HEK293 (cell line): ENCODE results near the gene FHIT.

Source experiments
- CTCF ChIA-PET: fragments of 350-600 bp; formaldehyde crosslinking; extraction: SDS; loops from one replicate; lab custom pipeline; 2021; ENCODE audit warnings: antibody characterized with exemption; lab: Yijun Ruan, JAX
- POLR2A ChIA-PET: fragments of 300-600 bp; formaldehyde crosslinking; extraction: SDS; loops from one replicate; lab custom pipeline; 2020; ENCODE audit warnings: antibody characterized with exemption, inconsistent platforms; lab: Yijun Ruan, JAX
- H3K27ac ChIP-seq: fragments of 200-500 bp; sonication (Bioruptor generic); 2 replicates; pipeline ENCODE4 v1.5.1; 2014; ENCODE audit warnings: low read depth, low read length, control low read depth, inconsistent platforms; ENCODE audit errors: extremely low read depth
- H3K36me3 ChIP-seq, 2 experiments: fragments of 200-500 bp in 1 of 2; sonication (Bioruptor generic) in 1 of 2; 1 replicate in 1 of 2; 2 replicates in 1 of 2; pipeline ENCODE4 v1.5.1; 2014 to 2017; ENCODE audit warnings: inconsistent platforms in 2 of 2, low read length in 2 of 2; ENCODE audit not compliant: control insufficient read depth in 2 of 2, insufficient read depth in 1 of 2
- H3K4me1 ChIP-seq: fragments of 200-500 bp; sonication (Bioruptor generic); 2 replicates; pipeline ENCODE4 v1.5.1; 2014; ENCODE audit warnings: mild to moderate bottlenecking, low read length, inconsistent platforms; ENCODE audit not compliant: control insufficient read depth, insufficient read depth
- H3K4me3 ChIP-seq: 2 replicates; pipeline ENCODE4 v1.5.1; 2011; ENCODE audit warnings: low read depth, mild to moderate bottlenecking, control low read depth, low read length, moderate library complexity
- H3K9me3 ChIP-seq: fragments of 200-500 bp; sonication (Bioruptor generic); 2 replicates; pipeline ENCODE4 v1.5.1; 2014; ENCODE audit warnings: low read depth, low read length, inconsistent platforms; ENCODE audit not compliant: control insufficient read depth, insufficient read depth
- GLI4 ChIP-seq: fragments of 450-650 bp; formaldehyde crosslinking; IDR thresholded peaks from 2 replicates; pipeline ENCODE4 v1.5.1; 2016; ENCODE audit warnings: missing biosample characterization, missing genetic modification characterization
- MEIS1 ChIP-seq: sonication (generic); formaldehyde crosslinking; IDR thresholded peaks from 2 replicates; pipeline ENCODE4 v1.8.1; 2022; ENCODE audit warnings: missing genetic modification reagents, mild to moderate bottlenecking, borderline replicate concordance
- RBAK ChIP-seq: fragments of 450-650 bp; formaldehyde crosslinking; IDR thresholded peaks from 2 replicates; pipeline ENCODE4 v1.5.1; 2016; ENCODE audit warnings: missing biosample characterization, missing genetic modification characterization
- ZBTB21 ChIP-seq: fragments of 450-650 bp; formaldehyde crosslinking; IDR thresholded peaks from 2 replicates; pipeline ENCODE4 v1.5.1; 2017; ENCODE audit warnings: missing biosample characterization, missing genetic modification characterization
- ZBTB7A ChIP-seq: fragments of 450-650 bp; formaldehyde crosslinking; IDR thresholded peaks from 2 replicates; pipeline ENCODE4 v1.5.1; 2016; ENCODE audit warnings: low read depth, missing biosample characterization, missing genetic modification characterization
- ZNF211 ChIP-seq: fragments of 450-650 bp; formaldehyde crosslinking; IDR thresholded peaks from 2 replicates; pipeline ENCODE4 v1.5.1; 2016; ENCODE audit warnings: low read depth, missing biosample characterization, missing genetic modification characterization
- ZNF223 ChIP-seq: fragments of 450-650 bp; formaldehyde crosslinking; IDR thresholded peaks from 2 replicates; pipeline ENCODE4 v1.5.1; 2016; ENCODE audit warnings: missing biosample characterization, missing genetic modification characterization
- ZNF302 ChIP-seq: fragments of 450-650 bp; formaldehyde crosslinking; IDR thresholded peaks from 2 replicates; pipeline ENCODE4 v1.5.1; 2016; ENCODE audit warnings: missing biosample characterization, missing genetic modification characterization, low read depth
- ZNF394 ChIP-seq: fragments of 450-650 bp; formaldehyde crosslinking; IDR thresholded peaks from 2 replicates; pipeline ENCODE4 v1.5.1; 2016; ENCODE audit warnings: missing biosample characterization, missing genetic modification characterization, mild to moderate bottlenecking, moderate library complexity, borderline replicate concordance
- ZNF48 ChIP-seq: fragments of 450-650 bp; formaldehyde crosslinking; IDR thresholded peaks from 2 replicates; pipeline ENCODE4 v1.5.1; 2016; ENCODE audit warnings: missing biosample characterization, missing genetic modification characterization
- ZNF549 ChIP-seq: fragments of 450-650 bp; IDR thresholded peaks from 2 replicates; pipeline ENCODE4 v1.5.1; 2018; ENCODE audit warnings: missing biosample characterization, missing genetic modification characterization, mild to moderate bottlenecking, inconsistent platforms, moderate library complexity
- ZNF561 ChIP-seq: fragments of 450-650 bp; IDR thresholded peaks from 2 replicates; pipeline ENCODE4 v1.5.1; 2018; ENCODE audit warnings: missing biosample characterization, missing genetic modification characterization, borderline replicate concordance
- ZNF629 ChIP-seq: fragments of 450-650 bp; formaldehyde crosslinking; IDR thresholded peaks from 2 replicates; pipeline ENCODE4 v1.5.1; 2017; ENCODE audit warnings: missing biosample characterization, missing genetic modification characterization
- ZNF664 ChIP-seq: fragments of 450-650 bp; formaldehyde crosslinking; IDR thresholded peaks from 2 replicates; pipeline ENCODE4 v1.5.1; 2016; ENCODE audit warnings: missing biosample characterization, missing genetic modification characterization
- ZNF701 ChIP-seq: fragments of 450-650 bp; formaldehyde crosslinking; IDR thresholded peaks from 2 replicates; pipeline ENCODE4 v1.5.1; 2016; ENCODE audit warnings: missing biosample characterization, missing genetic modification characterization
- ZNF747 ChIP-seq: fragments of 450-650 bp; formaldehyde crosslinking; IDR thresholded peaks from 2 replicates; pipeline ENCODE4 v1.5.1; 2016; ENCODE audit warnings: missing biosample characterization, missing genetic modification characterization
- ZNF76 ChIP-seq: fragments of 450-650 bp; formaldehyde crosslinking; IDR thresholded peaks from 2 replicates; pipeline ENCODE4; 2016; ENCODE audit warnings: low read depth, missing biosample characterization, missing genetic modification characterization, borderline replicate concordance
- ZNF792 ChIP-seq: fragments of 450-650 bp; formaldehyde crosslinking; IDR thresholded peaks from 2 replicates; pipeline ENCODE4 v1.5.1; 2016; ENCODE audit warnings: missing biosample characterization, missing genetic modification characterization
- TF ChIP-seq, protein P1 (sequence below): fragments of 450-650 bp; IDR thresholded peaks from 2 replicates; pipeline ENCODE4 v1.5.1; 2018; ENCODE audit warnings: missing biosample characterization, missing genetic modification characterization
- TF ChIP-seq, protein P2 (sequence below): sonication (generic); formaldehyde crosslinking; IDR thresholded peaks from 2 replicates; pipeline ENCODE4 v1.8.1; 2022; ENCODE audit warnings: mild to moderate bottlenecking, moderate library complexity, missing genetic modification reagents
- TF ChIP-seq, protein P3 (sequence below): fragments of 450-650 bp; formaldehyde crosslinking; IDR thresholded peaks from 2 replicates; pipeline ENCODE4 v1.5.1; 2017; ENCODE audit warnings: missing biosample characterization, missing genetic modification characterization

The FHIT gene

DNA sequence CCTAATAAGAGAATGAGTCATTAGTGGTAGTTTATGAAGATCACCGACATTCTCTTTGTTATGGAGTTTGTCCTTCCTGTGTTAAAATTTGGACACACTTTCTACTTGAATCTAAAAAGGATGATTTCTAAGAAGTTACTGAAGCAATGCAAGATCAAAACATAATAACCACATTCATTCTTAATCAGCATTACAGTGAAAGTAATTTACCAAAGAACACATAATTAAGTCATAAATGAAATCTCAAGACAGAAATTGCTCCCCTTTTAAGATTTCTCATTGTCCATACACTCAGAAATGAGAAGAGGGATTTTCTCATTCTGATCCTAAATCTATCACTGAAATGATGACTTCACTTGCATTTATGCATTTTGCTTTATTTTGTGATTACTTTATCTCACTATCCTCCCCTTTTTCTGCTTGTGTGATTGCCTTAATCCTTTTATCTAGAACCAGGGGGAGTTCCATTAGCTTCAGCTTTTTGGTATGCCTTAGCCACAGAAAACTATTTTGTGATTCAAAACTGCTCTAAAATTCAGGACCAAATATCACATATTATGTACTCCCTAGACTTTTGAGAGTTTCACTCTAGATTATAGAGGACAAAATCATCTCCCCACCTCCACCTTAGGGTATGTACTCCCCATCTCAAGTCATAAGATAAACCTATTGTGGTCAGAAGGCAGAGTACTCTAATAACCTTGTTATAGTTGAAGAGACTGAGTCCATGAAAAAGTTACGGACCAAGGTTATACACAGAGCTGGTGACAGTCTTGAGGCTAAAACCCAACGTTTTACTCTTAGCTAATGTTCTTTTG, 1383.9 kb downstream of the FHIT start:
- ChIA-PET CTCF (no interaction called here), POLR2A (no interaction called here)

DNA sequence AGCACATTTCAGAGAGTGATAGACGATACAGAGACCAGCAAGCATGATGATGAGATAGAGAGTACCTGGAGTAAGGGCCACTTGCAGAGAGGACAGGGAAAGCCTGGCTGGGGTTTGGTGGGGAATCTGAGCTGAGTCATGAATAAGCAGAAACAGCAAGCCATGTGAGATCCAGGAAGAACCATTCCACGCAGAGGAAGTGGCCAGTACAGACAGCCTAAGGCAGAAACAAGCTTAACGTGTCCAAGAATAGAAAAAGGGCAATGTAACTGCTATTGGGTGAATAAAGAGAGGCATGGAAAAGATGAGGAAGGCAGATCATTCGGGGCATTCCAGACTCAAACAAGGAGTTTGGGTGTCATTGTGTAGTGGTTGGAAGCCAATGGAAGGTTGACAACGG, 1385.2 kb downstream of the FHIT start:
- CTCF ChIA-PET = no interaction called here
- H3K4me1 ChIP-seq = no peaks in the 10 kb centered on the region
- H3K4me3 ChIP-seq = no peak overlapping the region
- H3K9me3 ChIP-seq = no peaks in the 10 kb centered on the region
- no peak for TF ChIP-seq ZNF561 (tag by site-specific recombination)
- TF ChIP-seq ZNF223 = no peak
- TF ChIP-seq MEIS1 (CRISPR knock-in tag) = no peak
- H3K36me3 ChIP-seq = no peaks in the 10 kb centered on the region
- POLR2A ChIA-PET = no interaction called here
- H3K27ac ChIP-seq = no peak overlapping the region

More for the DNA sequence above, 1383.9 kb downstream of the FHIT start:
- no peak overlapping the region for H3K4me3 ChIP-seq
- no peaks in the 10 kb centered on the region for H3K36me3 ChIP-seq
- no peaks in the 10 kb centered on the region for H3K9me3 ChIP-seq
- TF ChIP-seq ZBTB21 (tag by site-specific recombination) (no peak), ZNF664 (tag by site-specific recombination) (no peak), ZNF76 (tag by site-specific recombination) (no peak), ZNF302 (tag by site-specific recombination) (no peak), ZNF549 (tag by site-specific recombination) (no peak), ZNF394 (no peak), RBAK (no peak), ZNF747 (tag by site-specific recombination) (no peak), ZNF48 (no peak), ZBTB7A (no peak), GLI4 (tag by site-specific recombination) (no peak), ZNF701 (tag by site-specific recombination) (no peak), ZNF629 (tag by site-specific recombination) (no peak), ZNF211 (tag by site-specific recombination) (no peak), ZNF792 (tag by site-specific recombination) (no peak)
- TF ChIP-seq, protein P1, sequence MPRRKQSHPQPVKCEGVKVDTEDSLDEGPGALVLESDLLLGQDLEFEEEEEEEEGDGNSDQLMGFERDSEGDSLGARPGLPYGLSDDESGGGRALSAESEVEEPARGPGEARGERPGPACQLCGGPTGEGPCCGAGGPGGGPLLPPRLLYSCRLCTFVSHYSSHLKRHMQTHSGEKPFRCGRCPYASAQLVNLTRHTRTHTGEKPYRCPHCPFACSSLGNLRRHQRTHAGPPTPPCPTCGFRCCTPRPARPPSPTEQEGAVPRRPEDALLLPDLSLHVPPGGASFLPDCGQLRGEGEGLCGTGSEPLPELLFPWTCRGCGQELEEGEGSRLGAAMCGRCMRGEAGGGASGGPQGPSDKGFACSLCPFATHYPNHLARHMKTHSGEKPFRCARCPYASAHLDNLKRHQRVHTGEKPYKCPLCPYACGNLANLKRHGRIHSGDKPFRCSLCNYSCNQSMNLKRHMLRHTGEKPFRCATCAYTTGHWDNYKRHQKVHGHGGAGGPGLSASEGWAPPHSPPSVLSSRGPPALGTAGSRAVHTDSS = no peak
- TF ChIP-seq, protein P2, sequence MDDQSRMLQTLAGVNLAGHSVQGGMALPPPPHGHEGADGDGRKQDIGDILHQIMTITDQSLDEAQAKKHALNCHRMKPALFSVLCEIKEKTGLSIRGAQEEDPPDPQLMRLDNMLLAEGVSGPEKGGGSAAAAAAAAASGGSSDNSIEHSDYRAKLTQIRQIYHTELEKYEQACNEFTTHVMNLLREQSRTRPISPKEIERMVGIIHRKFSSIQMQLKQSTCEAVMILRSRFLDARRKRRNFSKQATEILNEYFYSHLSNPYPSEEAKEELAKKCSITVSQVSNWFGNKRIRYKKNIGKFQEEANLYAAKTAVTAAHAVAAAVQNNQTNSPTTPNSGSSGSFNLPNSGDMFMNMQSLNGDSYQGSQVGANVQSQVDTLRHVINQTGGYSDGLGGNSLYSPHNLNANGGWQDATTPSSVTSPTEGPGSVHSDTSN (CRISPR knock-in tag) = no peak
- TF ChIP-seq, protein P3, sequence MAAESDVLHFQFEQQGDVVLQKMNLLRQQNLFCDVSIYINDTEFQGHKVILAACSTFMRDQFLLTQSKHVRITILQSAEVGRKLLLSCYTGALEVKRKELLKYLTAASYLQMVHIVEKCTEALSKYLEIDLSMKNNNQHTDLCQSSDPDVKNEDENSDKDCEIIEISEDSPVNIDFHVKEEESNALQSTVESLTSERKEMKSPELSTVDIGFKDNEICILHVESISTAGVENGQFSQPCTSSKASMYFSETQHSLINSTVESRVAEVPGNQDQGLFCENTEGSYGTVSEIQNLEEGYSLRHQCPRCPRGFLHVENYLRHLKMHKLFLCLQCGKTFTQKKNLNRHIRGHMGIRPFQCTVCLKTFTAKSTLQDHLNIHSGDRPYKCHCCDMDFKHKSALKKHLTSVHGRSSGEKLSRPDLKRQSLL = no peak
- H3K4me1 ChIP-seq = no peaks in the 10 kb centered on the region
- H3K27ac ChIP-seq = no peak overlapping the region
